ENCODE data around the gene MREG.

DNA sequence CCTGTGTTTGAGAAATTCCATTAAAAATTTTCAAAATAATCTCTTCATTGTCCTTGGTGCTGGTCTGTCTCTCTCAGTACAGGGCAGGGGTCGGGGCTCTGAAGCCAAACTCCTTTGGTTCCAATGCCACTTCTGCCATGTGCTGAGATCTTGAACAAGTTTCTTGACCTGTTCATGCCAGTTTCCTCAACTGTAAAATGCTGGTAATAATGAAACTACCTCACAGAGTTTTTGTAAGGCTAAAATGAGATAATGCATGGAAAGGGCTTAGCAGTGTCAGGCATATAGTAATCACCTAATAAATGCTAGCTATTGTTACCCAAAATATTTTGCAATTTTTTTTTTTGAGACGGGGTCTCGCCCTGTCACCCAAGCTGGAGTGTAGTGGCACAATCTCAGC is 16.9 kb upstream of the MREG start:
- TF ChIP-seq CTCF (IDR thresholded peaks at IDR 0.05), result no peak
- no peak for TF ChIP-seq POLR2A (IDR thresholded peaks at IDR 0.05)

Data from lower leg skin (tissue), 3 donors.